Upper lobe of left lung (tissue), 6 donors: Measurements from ENCODE around the gene RPL12. TPM values are rescaled to one million over a fixed set of nuclear protein-coding genes. Genes with fewer than 3 reads are reported as not detected.

Experiments
- ATAC-seq, 2 donors: fragments of 200-7000 bp; cut with Tn5 transposase; one replicate each; pipeline ENCODE4 v1.9.1; 2022; ENCODE audit warnings: mild to moderate bottlenecking in 2 of 2, moderate library complexity in 2 of 2; ENCODE audit not compliant: low FRiP score in 2 of 2
- DNase-seq, 2 donors: peaks; one replicate each; pipeline ENCODE4 v3.0.0-alpha.2; 2019 to 2020
- H3K27ac ChIP-seq, 4 donors: fragments of 200-600 bp; sonication (generic); one replicate each; pipeline ENCODE4 v1.5.1; 2016 to 2019
- H3K27me3 ChIP-seq, 4 donors: fragments of 200-600 bp; sonication (generic); one replicate each; pipeline ENCODE4 v1.5.1; 2017 to 2019
- H3K36me3 ChIP-seq, 4 donors: fragments of 200-600 bp; sonication (generic); one replicate each; pipeline ENCODE4 v1.5.1; 2016 to 2019
- H3K4me1 ChIP-seq, 4 donors: fragments of 200-600 bp; sonication (generic); one replicate each; pipeline ENCODE4 v1.5.1; 2018 to 2019
- H3K4me3 ChIP-seq, 4 donors: fragments of 200-600 bp; sonication (generic); one replicate each; pipeline ENCODE4 v1.5.1; 2017 to 2019; ENCODE audit warnings: mild to moderate bottlenecking in 2 of 4, moderate library complexity in 1 of 4
- H3K9me3 ChIP-seq, 4 donors: fragments of 200-600 bp; sonication (generic); one replicate each; pipeline ENCODE4 v1.5.1; 2018 to 2019
- CTCF ChIP-seq, 6 experiments: fragments of 450-650 bp in 4 of 6; fragments of 200-600 bp in 2 of 6; sonication (generic) in 2 of 6; IDR thresholded peaks; one replicate each; pipeline ENCODE4 v1.5.1; 2016 to 2019; ENCODE audit warnings: antibody characterized with exemption in 6 of 6
- EP300 ChIP-seq, 4 donors: sonication (generic); formaldehyde crosslinking; IDR thresholded peaks; one replicate each; pipeline ENCODE4 v1.5.1; 2017; ENCODE audit warnings: antibody characterized with exemption in 4 of 4, control low read depth in 2 of 4
- POLR2A ChIP-seq, 4 donors: fragments of 450-650 bp; IDR thresholded peaks; one replicate each; pipeline ENCODE4 v1.5.1; 2016 to 2017; ENCODE audit warnings: antibody characterized with exemption in 4 of 4, mild to moderate bottlenecking in 2 of 4
- POLR2AphosphoS5 ChIP-seq, 2 donors: sonication (generic); formaldehyde crosslinking; IDR thresholded peaks; one replicate each; pipeline ENCODE4 v1.5.1; 2017; ENCODE audit warnings: antibody characterized with exemption in 2 of 2
- WGBS, 2 donors: methylation state at CpG; one replicate each; pipeline ENCODE4 v1.1.5; 2017 to 2018; 5-methylcytosine and 5-hydroxymethylcytosine counted together
- total RNA-seq, 6 donors: library from RNA; depleted of rRNA in 4 of 6; stranded (reverse); fragments of >200 nt in 4 of 6; gene quantifications; one replicate each; pipeline versions ENCODE4 v1.1.0 to v1.2.1, GENCODE V29; 2016 to 2021
- donor health status: DM: no; HTN: no; CAD: no; lungs with moderate emphysema.
- donor health status: DM: no; HTN: yes; CAD: no; lungs with severe emphysema.

Gene RPL12
- total RNA-seq, 6 donors from 2014 or later: 841 to 1,291 (median 1,060) TPM

DNA sequence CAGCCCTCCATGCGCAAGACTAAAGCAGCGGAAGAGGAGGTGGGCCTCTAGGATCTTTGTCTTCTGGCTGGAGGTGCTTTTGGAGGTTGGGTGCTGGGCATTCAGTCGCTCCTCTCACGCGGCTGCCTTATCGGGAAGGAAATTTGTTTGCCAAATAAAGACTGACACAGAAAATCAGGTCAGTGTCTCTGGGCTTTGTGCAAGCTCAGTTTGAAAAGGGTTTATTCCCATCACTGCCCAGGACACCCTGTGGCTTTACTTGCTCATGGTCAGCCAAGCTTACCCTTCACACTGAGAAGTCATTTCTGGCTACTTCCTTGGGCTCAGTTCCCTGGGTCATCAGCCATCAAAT, 43.7 kb downstream of the RPL12 start:
- Histone ChIP-seq H3K4me1 (no peaks in the 10 kb centered on the region), H3K4me3 (no peak overlapping the region), H3K9me3 (no peaks in the 10 kb centered on the region), H3K36me3 (peaks cover 3 to 38% (median 26%) of the 10 kb centered on the region in 4 donors), H3K27me3 (no peaks in the 10 kb centered on the region), H3K27ac (no peak overlapping the region)
- ATAC-seq (no peak), DNase-seq (no peak)
- no peak for TF ChIP-seq EP300 (IDR thresholded peaks at IDR 0.05)
- TF ChIP-seq POLR2A (IDR thresholded peaks at IDR 0.05): no peak
- TF ChIP-seq CTCF (IDR thresholded peaks at IDR 0.05): no peak
- no peak for TF ChIP-seq POLR2AphosphoS5 (IDR thresholded peaks at IDR 0.05)
- WGBS, 2 donors: 82 to 91% methylated on average over 6 of the region's 6 CpGs

GRCh38 chr9:127406799-127407491, 44.3 kb downstream of the RPL12 start:
- Histone ChIP-seq H3K36me3 (peaks cover 3 to 41% (median 29%) of the 10 kb centered on the region in 4 donors), H3K4me1 (no peaks in the 10 kb centered on the region), H3K27ac (no peak overlapping the region), H3K9me3 (no peaks in the 10 kb centered on the region), H3K4me3 (no peak overlapping the region), H3K27me3 (no peaks in the 10 kb centered on the region)
- 82 to 93% methylated on average over 8 to 13 of the region's 13 CpGs for WGBS, 2 donors
- ATAC-seq (no peak), DNase-seq (peak in 1 of 2 donors; percentile 17)
- TF ChIP-seq CTCF (IDR thresholded peaks at IDR 0.05) (no peak), POLR2AphosphoS5 (IDR thresholded peaks at IDR 0.05) (no peak), POLR2A (IDR thresholded peaks at IDR 0.05) (no peak), EP300 (IDR thresholded peaks at IDR 0.05) (no peak)

GRCh38 chr9:127405344-127406125, 45.7 kb downstream of the RPL12 start:
- H3K4me1 ChIP-seq: no peaks in the 10 kb centered on the region
- no peaks in the 10 kb centered on the region for H3K9me3 ChIP-seq
- 88 to 97% methylated on average over 6 to 20 of the region's 20 CpGs for WGBS, 2 donors
- H3K4me3 ChIP-seq: no peak overlapping the region
- ATAC-seq: no peak
- TF ChIP-seq POLR2A (IDR thresholded peaks at IDR 0.05): no peak
- no peak for TF ChIP-seq POLR2AphosphoS5 (IDR thresholded peaks at IDR 0.05)
- no peak for TF ChIP-seq CTCF (IDR thresholded peaks at IDR 0.05)
- no peak for TF ChIP-seq EP300 (IDR thresholded peaks at IDR 0.05)
- H3K27ac ChIP-seq: no peak overlapping the region
- peak in 1 of 2 donors; percentile 54 for DNase-seq
- peaks cover 3 to 46% (median 37%) of the 10 kb centered on the region in 4 donors for H3K36me3 ChIP-seq
- H3K27me3 ChIP-seq: no peaks in the 10 kb centered on the region

- Histone ChIP-seq H3K36me3 (peaks cover 3 to 51% (median 39%) of the 10 kb centered on the region in 4 donors), H3K27me3 (no peaks in the 10 kb centered on the region), H3K4me3 (no peak overlapping the region), H3K9me3 (no peaks in the 10 kb centered on the region), H3K4me1 (no peaks in the 10 kb centered on the region), H3K27ac (no peak overlapping the region)
- TF ChIP-seq POLR2AphosphoS5 (IDR thresholded peaks at IDR 0.05): no peak
- DNase-seq (peak in 1 of 2 donors; percentile 84), ATAC-seq (no peak)
- 97% methylated on average over 14 of the region's 23 CpGs for WGBS, 2 donors
These were observed 46.6 kb downstream of the RPL12 start for GRCh38 chr9:127404631-127405030.

GRCh38 chr9:127403507-127404192, 47.6 kb downstream of the RPL12 start:
- Histone ChIP-seq H3K4me3 (no peak overlapping the region), H3K4me1 (peaks cover 2 to 4% (median 3%) of the 10 kb centered on the region in 4 donors), H3K9me3 (no peaks in the 10 kb centered on the region), H3K27ac (no peak overlapping the region), H3K27me3 (no peaks in the 10 kb centered on the region), H3K36me3 (peaks cover 3 to 51% (median 39%) of the 10 kb centered on the region in 4 donors)
- WGBS, 2 donors: 97% methylated on average over 16 of the region's 22 CpGs; no CpG with 5 or more reads in 1 of the 2 donors
- no peak for TF ChIP-seq CTCF (IDR thresholded peaks at IDR 0.05)
- TF ChIP-seq POLR2AphosphoS5 (IDR thresholded peaks at IDR 0.05): no peak
- ATAC-seq (no peak), DNase-seq (peak in 1 of 2 donors; percentile 60)
